ENCODE results near the gene SLC2A5. TPM values are rescaled to one million over a fixed set of nuclear protein-coding genes. Genes with fewer than 3 reads are reported as not detected.

The SLC2A5 gene
- total and polyA plus RNA-seq, 2 of the 4 experiments (the other 2 are of a cell fraction): 0.03 to 0.18 TPM

DNA sequence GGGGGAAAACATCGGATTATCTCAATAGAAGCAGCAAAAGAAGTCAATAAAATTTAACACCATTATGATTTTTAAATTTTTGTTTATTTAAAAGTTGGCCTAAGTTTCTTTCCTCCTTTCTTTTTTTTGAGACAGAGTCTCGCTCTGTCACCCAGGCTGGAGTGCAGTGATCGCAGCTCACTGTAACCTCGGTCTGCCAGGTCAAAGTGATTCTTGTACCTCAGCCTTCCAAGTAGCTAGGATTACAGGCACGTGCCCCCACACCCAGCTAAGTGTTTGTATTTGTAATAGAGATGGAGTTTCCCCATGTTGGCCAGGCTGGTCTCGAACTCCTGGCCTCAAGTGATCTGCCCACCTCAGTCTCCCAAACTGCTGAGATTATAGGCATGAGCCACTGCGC, 20.9 kb downstream of the SLC2A5 start:
- dilution Hi-C loops (cut with HindIII; ENCODE audit: low sequenced_read_pairs, unreplicated experiment): no loop called here
- no TSS peak for BruUV-seq (replicated peaks)

More for the DNA sequence above, 20.9 kb downstream of the SLC2A5 start:
- H3K27ac ChIP-seq (ENCODE audit: insufficient read depth, low read length): no peak overlapping the region
- H3K9me3 ChIP-seq (ENCODE audit: control insufficient read depth, insufficient read depth, low read length): no peaks in the 10 kb centered on the region
- no peaks in the 10 kb centered on the region for H3K36me3 ChIP-seq (ENCODE audit: control insufficient read depth, insufficient read depth, low read length)
- H3K27me3 ChIP-seq (ENCODE audit: control insufficient read depth, insufficient read depth, low read length): peaks cover 38% of the 10 kb centered on the region
- no peaks in the 10 kb centered on the region for H3K9me1 ChIP-seq (ENCODE audit: insufficient read depth, low read length)
- no peak overlapping the region for H3K4ac ChIP-seq (ENCODE audit: low read depth, low read length)
- DNase-seq: no peak
- H2BK5ac ChIP-seq (ENCODE audit: low read depth, low read length, poor library complexity, severe bottlenecking): no peak overlapping the region
- H2BK15ac ChIP-seq (ENCODE audit: low read depth, low read length): no peak overlapping the region
- no peak overlapping the region for H2BK120ac ChIP-seq (ENCODE audit: low read depth, low read length)
- CTCF ChIA-PET: interaction anchor here (0.6 kb wide), 1 partner anchor 10 kb away, joined by 3 read pairs; no protein-coding TSS in a partner anchor
- POLR2A ChIA-PET (ENCODE audit: unreplicated experiment): no interaction called here
- no peaks in the 10 kb centered on the region for H3K79me1 ChIP-seq (ENCODE audit: low read depth in 1 of 2, low read length in 2 of 2)
- no peak overlapping the region for H2AK9ac ChIP-seq (replicated peaks; ENCODE audit: low read depth, low read length, poor library complexity)
- no peak overlapping the region for H2AFZ ChIP-seq (replicated peaks; ENCODE audit: low read length, poor library complexity)
- in situ Hi-C loops (cut with MboI; ENCODE audit: low sequenced_read_pairs) (no loop called here), intact Hi-C loops (cut with micrococcal nuclease) (no loop called here)
- ATAC-seq (ENCODE audit: low read depth): no peak
- no peak overlapping the region for H3K4me2 ChIP-seq (ENCODE audit: low read depth, low read length)
- no peak overlapping the region for H2BK20ac ChIP-seq (ENCODE audit: low read depth, low read length)
- H2AK5ac ChIP-seq (ENCODE audit: low read depth, low read length): no peak overlapping the region
- WGBS, 2 experiments (ENCODE audit: extremely low coverage in 2 of 2, insufficient read length in 1 of 2): no CpG with 5 or more reads among the region's 7 CpGs
- H4K8ac ChIP-seq (ENCODE audit: low read depth in 2 of 2, low read length in 2 of 2): no peak overlapping the region
- H3K4me3 ChIP-seq (ENCODE audit: insufficient read depth, low read depth, low read length): no peak overlapping the region
- H4K20me1 ChIP-seq (ENCODE audit: insufficient read depth, low read length): no peaks in the 10 kb centered on the region
- no peak overlapping the region for H4K91ac ChIP-seq (ENCODE audit: insufficient read depth, low read depth, low read length)
- H4K5ac ChIP-seq (ENCODE audit: low read depth, low read length): no peak overlapping the region
- TF ChIP-seq POLR2A (IDR thresholded peaks at IDR 0.05; ENCODE audit: low read depth, low read length) (no peak), FOS (IDR thresholded peaks at IDR 0.05; ENCODE audit: low read depth, low read length) (no peak), CEBPB (IDR thresholded peaks at IDR 0.05; ENCODE audit: low read depth, low read length) (no peak), BHLHE40 (IDR thresholded peaks at IDR 0.05; ENCODE audit: low read depth, low read length) (no peak), SMC3 (IDR thresholded peaks at IDR 0.05; ENCODE audit: low read depth, low read length) (no peak), MXI1 (IDR thresholded peaks at IDR 0.05; ENCODE audit: borderline replicate concordance, low read depth, low read length) (no peak), ELK1 (IDR thresholded peaks at IDR 0.05; ENCODE audit: borderline replicate concordance, low read depth, low read length) (no peak), RAD21 (IDR thresholded peaks at IDR 0.05; ENCODE audit: low read length) (no peak), CTCF (conservative IDR thresholded peaks at IDR 0.05; ENCODE audit: low read depth, low read length) (no peak), RFX5 (IDR thresholded peaks at IDR 0.05; ENCODE audit: low read depth, low read length) (no peak), CHD1 (IDR thresholded peaks at IDR 0.05; ENCODE audit: low read depth, low read length) (no peak), MAFK (IDR thresholded peaks at IDR 0.05; ENCODE audit: low read depth, low read length) (no peak), RCOR1 (IDR thresholded peaks at IDR 0.05; ENCODE audit: insufficient replicate concordance, low read length) (no peak), NFE2L2 (IDR thresholded peaks at IDR 0.05; ENCODE audit: low read depth, low read length) (no peak)
- TF ChIP-seq, protein P1, sequence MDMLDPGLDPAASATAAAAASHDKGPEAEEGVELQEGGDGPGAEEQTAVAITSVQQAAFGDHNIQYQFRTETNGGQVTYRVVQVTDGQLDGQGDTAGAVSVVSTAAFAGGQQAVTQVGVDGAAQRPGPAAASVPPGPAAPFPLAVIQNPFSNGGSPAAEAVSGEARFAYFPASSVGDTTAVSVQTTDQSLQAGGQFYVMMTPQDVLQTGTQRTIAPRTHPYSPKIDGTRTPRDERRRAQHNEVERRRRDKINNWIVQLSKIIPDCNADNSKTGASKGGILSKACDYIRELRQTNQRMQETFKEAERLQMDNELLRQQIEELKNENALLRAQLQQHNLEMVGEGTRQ (IDR thresholded peaks at IDR 0.05; ENCODE audit: low read depth, low read length): no peak
- H3K18ac ChIP-seq (ENCODE audit: low read depth, low read length): no peak overlapping the region
- H3K56ac ChIP-seq (ENCODE audit: extremely low read depth, insufficient read depth, low read length): no peak overlapping the region
- H3K9ac ChIP-seq (ENCODE audit: low read depth, low read length): no peak overlapping the region
- no peak overlapping the region for H3K23ac ChIP-seq (ENCODE audit: low read depth, low read length)
- no peaks in the 10 kb centered on the region for H3K4me1 ChIP-seq (ENCODE audit: control insufficient read depth, insufficient read depth, low read length)
- H3K14ac ChIP-seq (replicated peaks; ENCODE audit: low read depth, low read length): no peak overlapping the region
